ENCODE measurements around the gene LIN7C.

DNA sequence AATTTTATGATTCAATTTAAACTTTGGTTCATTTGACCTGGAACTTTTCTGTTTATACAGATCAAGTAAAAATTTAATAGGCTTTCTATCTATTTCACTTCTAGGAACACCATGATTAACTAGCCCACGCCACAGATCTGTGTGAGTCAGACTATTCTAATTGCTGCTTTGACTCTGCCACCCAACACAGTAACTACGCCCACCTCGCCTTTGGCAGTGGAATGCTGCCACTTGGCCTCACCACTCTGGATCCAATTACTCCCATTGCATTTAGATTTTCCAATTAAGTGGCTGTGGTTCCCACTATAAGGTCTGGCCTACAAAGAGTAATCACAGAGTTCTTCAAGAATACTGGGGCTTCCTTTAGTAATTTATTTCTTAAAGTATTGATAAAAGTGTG is 46.6 kb upstream of the LIN7C start:
- no peak for TF ChIP-seq EZH2 (IDR thresholded peaks at IDR 0.05; ENCODE audit: borderline replicate concordance, insufficient read depth, low read length, poor library complexity, severe bottlenecking)
- no peak for TF ChIP-seq CTCF (IDR thresholded peaks at IDR 0.05; ENCODE audit: poor library complexity, severe bottlenecking)
- no peak for TF ChIP-seq RAD21 (conservative IDR thresholded peaks at IDR 0.05)
- no peak for TF ChIP-seq MXI1 (conservative IDR thresholded peaks at IDR 0.05; ENCODE audit: poor library complexity, severe bottlenecking)
- TF ChIP-seq SMC3 (conservative IDR thresholded peaks at IDR 0.05; ENCODE audit: poor library complexity): no peak
- TF ChIP-seq POLR2AphosphoS5 (IDR thresholded peaks at IDR 0.05): no peak
- no peak for TF ChIP-seq EP300 (conservative IDR thresholded peaks at IDR 0.05; ENCODE audit: poor library complexity, severe bottlenecking)
